Natural killer cell (primary cell): ENCODE data around the gene PRPF6. TPM values are rescaled to one million over a fixed set of nuclear protein-coding genes. Genes with fewer than 3 reads are reported as not detected.
A peak's percentile ranks its signal among the peaks of the same experiment; 100 is the strongest.

ENCODE experiments used
- ATAC-seq, 3 donors: fragments of 150-1000 bp in 2 of 3; fragments of 200-7000 bp in 1 of 3; cut with Tn5 transposase; 1 replicate in 1 of 3; 2 replicates in 2 of 3; pipeline ENCODE4 v1.10.0; 2021; ENCODE audit warnings: mild to moderate bottlenecking in 2 of 3, moderate library complexity in 2 of 3
- DNase-seq, 2 donors: peaks; one replicate each; pipeline versions ENCODE4 v3.0.0 to v3.0.0-alpha.2; 2013 to 2021; ENCODE audit warnings: mixed read lengths in 1 of 2
- H3K27ac ChIP-seq: one replicate; pipeline ENCODE4 v1.5.1; 2013; ENCODE audit warnings: mild to moderate bottlenecking, low read length
- H3K27me3 ChIP-seq: one replicate; pipeline ENCODE4 v1.6.1; 2013; ENCODE audit warnings: low read length; ENCODE audit not compliant: control insufficient read depth, insufficient read depth
- H3K36me3 ChIP-seq: one replicate; pipeline ENCODE4 v1.6.1; 2013; ENCODE audit warnings: low read length; ENCODE audit not compliant: control insufficient read depth, insufficient read depth
- H3K4me1 ChIP-seq: one replicate; pipeline ENCODE4 v1.6.1; 2013; ENCODE audit warnings: low read length; ENCODE audit not compliant: control insufficient read depth, insufficient read depth
- H3K4me3 ChIP-seq: one replicate; pipeline ENCODE4 v1.5.1; 2013; ENCODE audit warnings: low read length
- H3K9me3 ChIP-seq: one replicate; pipeline ENCODE4 v1.6.1; 2013; ENCODE audit warnings: low read length; ENCODE audit not compliant: control insufficient read depth, insufficient read depth
- H3K27ac Mint-ChIP-seq, 2 donors: one replicate each; pipeline ENCODE4 v1.8.0; 2022; ENCODE audit warnings: mild to moderate bottlenecking in 2 of 2, mixed read lengths in 2 of 2, moderate library complexity in 1 of 2
- H3K27me3 Mint-ChIP-seq, 2 donors: one replicate each; pipeline ENCODE4 v1.8.0; 2022; ENCODE audit warnings: low read depth in 2 of 2, mixed read lengths in 2 of 2
- H3K36me3 Mint-ChIP-seq: one replicate; pipeline ENCODE4 v1.8.0; 2022; ENCODE audit warnings: mixed read lengths
- H3K4me1 Mint-ChIP-seq, 2 donors: one replicate each; pipeline ENCODE4 v1.8.0; 2022; ENCODE audit warnings: mixed read lengths in 2 of 2
- H3K4me3 Mint-ChIP-seq: one replicate; pipeline ENCODE4 v1.8.0; 2022; ENCODE audit warnings: mild to moderate bottlenecking, moderate library complexity, mixed read lengths
- H3K9me3 Mint-ChIP-seq, 2 donors: one replicate each; pipeline ENCODE4 v1.8.0; 2022; ENCODE audit warnings: mixed read lengths in 2 of 2
- CTCF ChIP-seq: fragments of 200-600 bp; IDR thresholded peaks from one replicate; pipeline ENCODE4 v1.8.0; 2022; ENCODE audit warnings: antibody characterized with exemption
- WGBS: methylation state at CpG from one replicate; pipeline ENCODE4 v1.1.7; 2013; ENCODE audit warnings: missing lambda C conversion rate; ENCODE audit not compliant: insufficient coverage; 5-methylcytosine and 5-hydroxymethylcytosine counted together
- intact Hi-C: fragments of 100-400 bp; cut with micrococcal nuclease; formaldehyde crosslinking; loops from one replicate; pipeline ENCODE4 v1.14.2; 2022
- total RNA-seq, 4 donors: library from RNA; stranded (reverse); fragments of 120-200 nt in 1 of 4; gene quantifications; one replicate each; pipeline versions ENCODE4 v1.2.3 to v1.2.4, GENCODE V29; 2013 to 2022

The PRPF6 gene
- total RNA-seq, 3 donors from 2014 or later (not counting 1 experiment from before 2014, with no cell fraction given): 52.7 to 63.0 (median 55.0) TPM

GRCh38 chr20:63937596-63937995 lies 43.3 kb upstream of the PRPF6 start:
- no peak for TF ChIP-seq CTCF
- peaks cover 14 to 16% of the 10 kb centered on the region in 2 donors for H3K4me1 Mint-ChIP-seq
- H3K27me3 Mint-ChIP-seq: no peaks in the 10 kb centered on the region
- no peaks in the 10 kb centered on the region for H3K27me3 ChIP-seq
- peaks cover 37% of the 10 kb centered on the region for H3K36me3 ChIP-seq
- H3K9me3 ChIP-seq: no peaks in the 10 kb centered on the region
- 87% methylated on average over 14 of the region's 14 CpGs for WGBS
- H3K4me3 ChIP-seq: no peak overlapping the region
- no peaks in the 10 kb centered on the region for H3K36me3 Mint-ChIP-seq
- intact Hi-C loops: no loop called here
- H3K4me3 Mint-ChIP-seq: no peak overlapping the region
- H3K4me1 ChIP-seq: peaks cover 21% of the 10 kb centered on the region
- no peaks in the 10 kb centered on the region for H3K9me3 Mint-ChIP-seq
- peak overlapping the region in 1 of 2 donors; percentile 46 for H3K27ac Mint-ChIP-seq
- DNase-seq: no peak
- H3K27ac ChIP-seq: no peak overlapping the region
- no peak for ATAC-seq

- intact Hi-C loops: no loop called here
- WGBS: 74% methylated on average over 28 of the region's 33 CpGs
- Mint-ChIP-seq H3K27ac (no peak overlapping the region), H3K4me3 (no peak overlapping the region), H3K9me3 (no peaks in the 10 kb centered on the region), H3K4me1 (peaks cover 12 to 16% of the 10 kb centered on the region in 2 donors), H3K27me3 (no peaks in the 10 kb centered on the region), H3K36me3 (no peaks in the 10 kb centered on the region)
- H3K4me3 ChIP-seq: no peak overlapping the region
- ATAC-seq (no peak), DNase-seq (no peak)
- H3K27me3 ChIP-seq: no peaks in the 10 kb centered on the region
- H3K27ac ChIP-seq: no peak overlapping the region
- no peaks in the 10 kb centered on the region for H3K9me3 ChIP-seq
- peaks cover 43% of the 10 kb centered on the region for H3K36me3 ChIP-seq
- TF ChIP-seq CTCF: no peak
- peaks cover 32% of the 10 kb centered on the region for H3K4me1 ChIP-seq
Measured at GRCh38 chr20:63939061-63939935, 41.6 kb upstream of the PRPF6 start.

GRCh38 chr20:63940071-63940471 lies 40.9 kb upstream of the PRPF6 start:
- H3K4me3 Mint-ChIP-seq: no peak overlapping the region
- peaks cover 44% of the 10 kb centered on the region for H3K36me3 ChIP-seq
- 97% methylated on average over 23 of the region's 23 CpGs for WGBS

More at GRCh38 chr20:63940071-63940471, 40.9 kb upstream of the PRPF6 start:
- Mint-ChIP-seq H3K27ac (no peak overlapping the region), H3K27me3 (no peaks in the 10 kb centered on the region), H3K4me1 (peaks cover 7 to 16% of the 10 kb centered on the region in 2 donors), H3K9me3 (no peaks in the 10 kb centered on the region), H3K36me3 (no peaks in the 10 kb centered on the region)
- Histone ChIP-seq H3K4me3 (no peak overlapping the region), H3K9me3 (no peaks in the 10 kb centered on the region), H3K27me3 (no peaks in the 10 kb centered on the region), H3K4me1 (peaks cover 32% of the 10 kb centered on the region), H3K27ac (no peak overlapping the region)
- ATAC-seq (no peak), DNase-seq (no peak)
- intact Hi-C loops: no loop called here
- TF ChIP-seq CTCF: no peak
